Left ventricle myocardium inferior (tissue), 1 donor: ENCODE data around the gene PPP1R14D. TPM values are rescaled to one million over a fixed set of nuclear protein-coding genes. Genes with fewer than 3 reads are reported as not detected.

Source experiments
- DNase-seq: peaks from one replicate; pipeline ENCODE4 v3.0.0-alpha.2; 2020
- H3K27ac ChIP-seq: fragments of 200-600 bp; replicated peaks from 2 replicates; pipeline ENCODE4 v1.8.0; 2021
- H3K27me3 ChIP-seq: fragments of 200-600 bp; 2 replicates; pipeline ENCODE4 v1.8.0; 2021; ENCODE audit warnings: low read depth
- H3K36me3 ChIP-seq: fragments of 200-600 bp; 2 replicates; pipeline ENCODE4 v1.8.0; 2021
- H3K4me1 ChIP-seq: fragments of 200-600 bp; 2 replicates; pipeline ENCODE4 v1.8.0; 2021
- H3K4me3 ChIP-seq: fragments of 200-600 bp; 2 replicates; pipeline ENCODE4 v1.8.0; 2021; ENCODE audit warnings: mild to moderate bottlenecking, moderate library complexity
- H3K9me3 ChIP-seq: fragments of 200-600 bp; replicated peaks from 2 replicates; pipeline ENCODE4 v1.8.0; 2021
- CTCF ChIP-seq: fragments of 200-600 bp; IDR thresholded peaks from 2 replicates; pipeline ENCODE4 v1.8.0; 2021; ENCODE audit warnings: antibody characterized with exemption, mild to moderate bottlenecking, borderline replicate concordance
- intact Hi-C: fragments of 100-400 bp; cut with micrococcal nuclease; formaldehyde crosslinking; loops from one replicate; pipeline ENCODE4 v1.11.0; 2022
- total RNA-seq: library from RNA; stranded (reverse); fragmentation: NEBNext Ultra II Directional; extraction: Animal tissue kit (Norgen Biotek cat#: 25700); gene quantifications from one replicate; pipeline ENCODE4 v1.2.1, GENCODE V29; 2021
- donor health status: DM: no; HTN: yes; CAD: no; lungs with severe emphysema.

The PPP1R14D gene
- total RNA-seq, 1 donor from 2014 or later = not detected

GRCh38 chr15:40806672-40807027 is 21.9 kb downstream of the PPP1R14D start:
- Histone ChIP-seq H3K9me3 (no peaks in the 10 kb centered on the region), H3K4me1 (peaks cover 61% of the 10 kb centered on the region), H3K27me3 (no peaks in the 10 kb centered on the region), H3K27ac (peak overlapping the region; percentile 99), H3K4me3 (peak overlapping the region; percentile 99), H3K36me3 (peaks cover 21% of the 10 kb centered on the region)
- intact Hi-C loops = no loop called here
- no peak for DNase-seq
- no peak for TF ChIP-seq CTCF

DNA sequence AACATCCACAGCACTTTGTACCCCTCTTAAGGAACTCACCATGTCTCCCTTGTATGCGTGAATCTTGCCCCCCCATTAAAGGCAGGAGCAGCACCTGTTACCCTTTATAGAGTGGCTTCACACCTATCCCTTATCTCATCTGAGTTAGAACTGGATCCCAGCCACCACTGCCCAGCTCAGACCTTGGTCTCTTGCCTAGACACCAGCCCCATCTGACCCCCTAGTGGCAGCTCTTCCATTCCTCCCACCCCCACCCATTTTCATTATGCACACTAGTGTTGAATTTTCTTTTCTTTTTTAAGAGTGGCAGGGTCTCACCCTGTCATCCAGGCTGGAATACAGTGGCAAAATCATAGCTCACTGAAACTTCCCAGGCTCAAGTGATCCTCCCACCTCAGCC is 24.8 kb downstream of the PPP1R14D start:
- no peak for DNase-seq
- H3K9me3 ChIP-seq = no peaks in the 10 kb centered on the region
- H3K27me3 ChIP-seq = no peaks in the 10 kb centered on the region
- peaks cover 57% of the 10 kb centered on the region for H3K4me1 ChIP-seq
- H3K4me3 ChIP-seq = no peak overlapping the region
- TF ChIP-seq CTCF = no peak
- intact Hi-C loops = no loop called here
- H3K36me3 ChIP-seq = peaks cover 9% of the 10 kb centered on the region
- no peak overlapping the region for H3K27ac ChIP-seq

DNA sequence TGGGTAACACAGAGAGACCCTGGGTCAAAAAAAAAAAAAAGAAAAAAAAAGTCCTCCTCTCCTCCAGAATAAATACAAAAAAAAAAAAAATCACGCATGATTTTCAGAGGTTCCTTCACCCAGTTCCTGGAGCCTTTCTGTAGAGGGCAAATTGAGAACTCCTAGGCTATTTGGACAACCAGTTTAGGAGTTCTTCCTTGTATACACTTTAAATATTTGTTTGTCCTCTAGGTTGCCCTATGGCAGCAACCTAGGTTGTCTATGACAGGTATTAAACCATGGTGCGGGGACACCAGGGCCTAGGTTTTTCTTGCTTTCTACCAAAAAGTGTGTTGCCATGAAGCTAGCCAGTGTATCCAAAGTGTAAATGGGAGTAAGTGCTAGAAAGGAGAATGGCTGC is 25.4 kb downstream of the PPP1R14D start:
- TF ChIP-seq CTCF = no peak
- Histone ChIP-seq H3K27me3 (no peaks in the 10 kb centered on the region), H3K27ac (no peak overlapping the region), H3K4me1 (peaks cover 51% of the 10 kb centered on the region), H3K4me3 (no peak overlapping the region), H3K36me3 (peaks cover 9% of the 10 kb centered on the region), H3K9me3 (no peaks in the 10 kb centered on the region)
- no peak for DNase-seq
- intact Hi-C loops = no loop called here

- H3K4me1 ChIP-seq = peaks cover 45% of the 10 kb centered on the region
- no peaks in the 10 kb centered on the region for H3K9me3 ChIP-seq
- intact Hi-C loops = no loop called here
- no peak for DNase-seq
- no peak overlapping the region for H3K27ac ChIP-seq
- no peak overlapping the region for H3K4me3 ChIP-seq
- no peak for TF ChIP-seq CTCF
- H3K27me3 ChIP-seq = no peaks in the 10 kb centered on the region
- peaks cover 9% of the 10 kb centered on the region for H3K36me3 ChIP-seq
Measured at GRCh38 chr15:40799523-40799922, 29.0 kb downstream of the PPP1R14D start.

GRCh38 chr15:40796512-40796911 is 32.0 kb downstream of the PPP1R14D start:
- Histone ChIP-seq H3K4me3 (no peak overlapping the region), H3K27ac (no peak overlapping the region), H3K4me1 (peaks cover 35% of the 10 kb centered on the region), H3K9me3 (no peaks in the 10 kb centered on the region), H3K27me3 (no peaks in the 10 kb centered on the region), H3K36me3 (peaks cover 15% of the 10 kb centered on the region)
- intact Hi-C loops = no loop called here
- no peak for DNase-seq
- no peak for TF ChIP-seq CTCF

GRCh38 chr15:40796041-40796440 is 32.5 kb downstream of the PPP1R14D start:
- Histone ChIP-seq H3K9me3 (no peaks in the 10 kb centered on the region), H3K36me3 (peaks cover 15% of the 10 kb centered on the region), H3K27me3 (no peaks in the 10 kb centered on the region), H3K4me3 (no peak overlapping the region), H3K27ac (peak overlapping the region; percentile 24), H3K4me1 (peaks cover 35% of the 10 kb centered on the region)
- DNase-seq = no peak
- intact Hi-C loops = no loop called here
- TF ChIP-seq CTCF = no peak
